Dermis lymphatic vessel endothelial cell (primary cell): ENCODE results near the gene ZNF839. TPM values are rescaled to one million over a fixed set of nuclear protein-coding genes. Genes with fewer than 3 reads are reported as not detected.

Experiments
- total RNA-seq: library from RNA; depleted of rRNA; stranded (reverse); fragments of >200 nt; gene quantifications from 2 replicates; pipeline ENCODE4 v1.2.1, GENCODE V29; 2014

The ZNF839 gene
- 5.2 and 7.2 TPM in 2 replicates for total RNA-seq

GRCh38 chr14:102319351-102320032 is at the start of gene ZNF839:
ZNF839 (plus strand) TSS chr14:102319746; CDS start chr14:102319766, 20 bp downstream.

GRCh38 chr14:102304611-102305506 is 14.7 kb upstream of the ZNF839 start, which contains the start of gene MOK:
MOK (minus strand) TSS chr14:102305164; CDS start chr14:102304968, 196 bp downstream.

GRCh38 chr14:102362545-102363181 is 43.1 kb downstream of the ZNF839 start, which contains the start of the genes CINP and TECPR2:
CINP (minus strand) TSS chr14:102362890; CDS start chr14:102362851, 39 bp downstream.
TECPR2 (plus strand) TSS chr14:102362941; CDS start chr14:102376722, 13,781 bp downstream.

Other genes starting within 250 kb of the ZNF839 start
- 235 and 277 TPM in 2 replicates for gene HSP90AA1, start 232.7 kb upstream of the ZNF839 start, total RNA-seq
- 15.4 and 16.7 TPM in 2 replicates for gene WDR20, start 179.8 kb upstream of the ZNF839 start, total RNA-seq
- gene MOK, start 14.6 kb upstream of the ZNF839 start, total RNA-seq: 1.3 and 3.1 TPM in 2 replicates
- gene CINP, start 43.1 kb downstream of the ZNF839 start, total RNA-seq: 41.4 and 42.5 TPM in 2 replicates
- gene TECPR2, start 43.2 kb downstream of the ZNF839 start, total RNA-seq: 10.4 and 12.6 TPM in 2 replicates
- 3.4 and 3.6 TPM in 2 replicates for gene ANKRD9, start 190.0 kb downstream of the ZNF839 start, total RNA-seq